Left lobe of liver (tissue), 2 donors: ENCODE measurements around the gene SHC4. TPM values are rescaled to one million over a fixed set of nuclear protein-coding genes. Genes with fewer than 3 reads are reported as not detected.
"Not testable (repeated sequence)": the region's sequence is repeated elsewhere in the genome, so short reads cannot be mapped to it uniquely, and the experiment has no call there.

Experiments
- ATAC-seq: fragments of 200-7000 bp; cut with Tn5 transposase; one replicate; pipeline ENCODE4 v1.9.1; 2020; ENCODE audit warnings: mild to moderate bottlenecking, moderate library complexity
- DNase-seq: peaks from one replicate; pipeline ENCODE4 v3.0.0-alpha.2; 2020; ENCODE audit warnings: low spot score
- total RNA-seq: library from RNA; stranded (reverse); gene quantifications from one replicate; pipeline ENCODE4 v1.2.1, GENCODE V29; 2021
- donor health status: DM: no; HTN: no; CAD: no; lungs with moderate emphysema.
- donor health status: DM: no; HTN: yes; CAD: no.

The SHC4 gene
- total RNA-seq, 1 donor from 2014 or later = 0.15 TPM

DNA sequence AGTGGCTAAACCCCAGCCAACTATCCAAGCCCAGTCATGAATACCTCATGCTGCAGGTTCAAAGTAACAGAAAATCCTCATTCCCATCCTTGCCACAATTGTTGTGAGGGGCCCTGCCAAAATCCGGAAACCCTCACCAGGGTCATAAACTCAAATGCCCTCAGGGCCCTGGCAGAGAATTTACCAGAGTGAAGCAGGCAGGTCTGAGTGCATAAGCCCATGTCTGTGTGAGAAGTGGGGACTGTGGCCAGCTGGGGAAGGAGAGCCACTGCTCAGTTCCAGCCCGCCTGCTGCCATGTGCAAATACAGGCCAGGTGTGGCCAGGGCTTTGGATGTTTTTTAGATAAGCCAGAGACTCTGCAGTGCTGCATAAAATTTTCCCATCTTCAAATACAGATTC is 159.8 kb downstream of the SHC4 start:
- no peak for ATAC-seq

DNA sequence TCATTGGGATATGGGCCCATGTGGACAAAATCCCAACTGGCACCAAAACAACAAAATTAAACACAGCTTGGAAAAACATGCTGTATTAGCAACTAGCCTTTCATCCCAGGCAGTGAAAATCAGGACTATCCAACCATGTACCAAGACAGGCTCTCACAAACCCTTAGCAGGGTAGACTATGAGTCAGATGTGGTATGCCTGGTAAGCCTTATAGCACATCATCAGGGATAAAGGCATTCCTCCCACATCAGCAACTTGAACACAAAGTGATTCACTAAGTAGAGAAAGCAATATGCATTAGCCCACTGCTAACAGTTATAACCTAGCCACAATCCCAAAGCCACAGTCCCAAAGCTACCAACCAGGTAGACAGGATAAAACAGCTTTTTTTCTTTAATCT is 160.9 kb downstream of the SHC4 start:
- no peak for DNase-seq
- ATAC-seq = no peak

More for the DNA sequence above, 159.8 kb downstream of the SHC4 start:
- no peak for DNase-seq

DNA sequence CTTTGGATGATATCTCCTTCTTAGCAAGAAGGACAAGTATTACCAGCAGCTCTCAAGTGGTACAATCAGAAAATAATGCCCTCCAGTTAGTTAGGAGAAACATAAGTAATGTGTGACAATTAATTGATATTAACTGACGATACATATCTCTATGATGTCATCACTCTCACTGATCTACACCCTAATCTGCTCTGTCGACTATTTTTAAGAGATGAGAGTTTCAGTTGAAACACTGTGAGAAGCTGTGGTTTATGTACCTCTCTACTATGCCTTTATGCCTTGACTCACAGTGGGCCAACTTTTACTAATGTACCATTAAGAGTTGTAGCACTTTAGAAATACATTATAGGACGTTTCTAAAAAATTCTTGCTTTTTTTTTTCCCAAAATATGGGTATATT is 161.5 kb downstream of the SHC4 start:
- no peak for ATAC-seq
- no peak for DNase-seq

DNA sequence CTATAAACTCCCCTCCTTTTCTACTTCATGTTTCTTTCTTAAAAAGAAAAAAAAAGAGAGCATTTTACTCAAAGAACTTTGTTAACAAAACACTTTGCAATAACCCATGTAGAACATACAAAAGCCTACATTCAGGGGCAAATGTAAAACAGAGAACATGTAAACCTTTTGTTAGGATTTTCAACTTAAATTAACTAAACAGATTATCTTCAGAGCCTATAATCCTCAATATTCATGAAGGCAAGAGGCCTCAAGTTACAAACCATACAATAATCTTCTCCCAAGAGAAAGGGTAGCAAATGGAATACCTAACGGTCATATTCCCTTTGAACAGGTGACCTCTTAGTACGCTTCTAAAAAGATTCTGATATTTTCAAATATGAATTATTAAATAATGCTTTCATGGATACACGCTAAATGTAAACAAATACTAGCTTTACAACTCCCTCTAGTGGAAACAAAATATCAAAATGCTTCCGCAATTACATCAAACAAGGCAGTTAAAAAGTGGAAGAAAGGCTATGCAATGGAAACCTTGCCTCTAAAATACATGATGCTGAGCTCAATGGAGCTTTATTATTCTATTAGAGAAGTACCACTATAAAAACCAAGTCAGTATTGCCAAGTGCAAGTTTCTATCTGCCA is 162.8 kb downstream of the SHC4 start:
- peak; percentile 84 for ATAC-seq
- no peak for DNase-seq

DNA sequence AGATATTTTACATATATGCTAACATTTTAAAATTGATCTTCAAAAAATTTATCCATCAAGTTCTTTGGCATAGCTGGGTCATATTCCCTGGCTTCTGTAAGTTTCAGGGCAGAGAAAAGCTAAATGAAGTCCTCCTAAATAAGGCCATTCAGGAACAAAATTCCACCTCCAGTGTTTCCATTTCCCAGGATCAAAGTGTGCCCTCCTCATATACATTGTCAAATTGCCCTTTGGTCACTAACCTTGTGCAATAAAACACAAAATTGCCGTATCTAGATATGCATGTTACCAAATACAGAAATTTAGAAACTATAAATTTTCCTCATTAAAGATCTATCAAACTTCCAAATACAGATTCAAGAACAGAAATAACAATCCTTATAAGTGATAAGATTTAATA is 163.5 kb downstream of the SHC4 start:
- DNase-seq = no peak
- peak; percentile 34 for ATAC-seq

DNA sequence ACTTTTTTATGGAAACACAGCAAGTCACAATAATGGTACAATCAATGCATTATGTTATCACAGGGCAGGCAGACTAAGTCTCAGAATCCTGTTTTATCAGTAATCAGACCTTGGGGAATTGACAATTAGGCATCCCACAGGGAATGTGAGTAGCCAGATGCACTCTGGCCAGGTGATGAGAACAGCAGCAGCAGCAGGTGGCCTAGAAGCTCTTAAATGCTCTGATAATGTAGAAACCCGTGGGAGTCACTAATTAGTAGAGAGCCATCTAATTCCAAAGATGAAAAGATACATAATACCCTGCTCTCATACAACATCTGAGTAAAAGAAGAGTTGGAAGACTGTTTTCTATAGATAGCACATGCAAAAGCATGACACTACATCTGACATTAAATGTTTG is 165.4 kb downstream of the SHC4 start:
- DNase-seq = no peak
- ATAC-seq = no peak

DNA sequence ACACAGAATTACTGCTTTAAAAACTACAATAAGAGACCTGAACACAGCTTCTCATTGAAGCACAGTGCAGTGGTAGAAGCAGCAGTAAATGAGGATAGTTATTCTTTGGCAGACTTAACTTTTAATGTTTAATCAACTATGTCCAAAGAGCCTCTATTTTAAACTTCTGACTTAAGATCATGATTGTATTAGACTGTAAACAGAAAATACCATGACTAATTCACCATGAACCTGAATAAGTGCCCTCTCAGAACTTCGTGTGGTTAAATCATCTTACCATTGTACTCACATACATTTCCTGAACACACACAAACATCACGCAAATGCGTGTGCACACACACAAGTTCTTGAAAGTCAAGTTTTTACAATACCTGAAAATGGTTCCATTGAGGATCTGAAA is 166.8 kb downstream of the SHC4 start:
- DNase-seq (no peak), ATAC-seq (peak; percentile 47)

DNA sequence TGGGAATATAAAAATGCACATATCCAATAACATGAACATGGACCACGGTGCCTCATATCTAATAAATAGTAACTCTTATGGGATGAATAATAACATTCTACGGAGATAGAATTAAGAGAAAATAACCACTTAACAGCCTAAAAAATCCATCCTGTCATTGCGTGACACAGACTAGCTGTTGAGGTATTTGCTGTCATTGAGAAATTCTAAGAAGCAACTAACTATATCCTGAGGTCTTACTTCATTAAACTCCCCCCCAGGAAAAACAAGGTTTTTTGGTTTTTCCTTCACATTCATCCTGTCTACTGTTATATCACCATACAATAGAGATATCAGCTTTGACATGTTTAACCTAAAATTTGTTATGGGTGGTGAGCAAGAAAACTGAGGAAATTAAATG is 167.2 kb downstream of the SHC4 start:
- no peak for ATAC-seq
- no peak for DNase-seq

DNA sequence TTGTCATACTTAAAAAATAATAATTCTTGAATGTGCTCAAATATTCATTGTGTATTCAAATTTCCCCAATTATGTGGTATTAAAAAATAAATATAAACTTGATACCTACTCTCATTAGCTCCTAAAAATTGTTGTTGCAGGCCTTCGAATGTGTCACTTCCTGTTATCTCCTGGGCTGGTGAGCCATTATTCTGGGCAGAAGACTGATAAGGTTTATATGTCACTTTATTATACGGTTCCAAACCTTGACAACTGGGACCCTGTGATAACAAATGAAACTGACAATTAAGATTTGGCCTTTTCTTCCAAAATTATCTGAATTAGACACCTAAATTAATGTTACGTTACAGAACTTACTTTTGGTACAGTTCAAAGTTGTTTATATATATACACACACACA is 167.8 kb downstream of the SHC4 start:
- DNase-seq (no peak), ATAC-seq (no peak)

DNA sequence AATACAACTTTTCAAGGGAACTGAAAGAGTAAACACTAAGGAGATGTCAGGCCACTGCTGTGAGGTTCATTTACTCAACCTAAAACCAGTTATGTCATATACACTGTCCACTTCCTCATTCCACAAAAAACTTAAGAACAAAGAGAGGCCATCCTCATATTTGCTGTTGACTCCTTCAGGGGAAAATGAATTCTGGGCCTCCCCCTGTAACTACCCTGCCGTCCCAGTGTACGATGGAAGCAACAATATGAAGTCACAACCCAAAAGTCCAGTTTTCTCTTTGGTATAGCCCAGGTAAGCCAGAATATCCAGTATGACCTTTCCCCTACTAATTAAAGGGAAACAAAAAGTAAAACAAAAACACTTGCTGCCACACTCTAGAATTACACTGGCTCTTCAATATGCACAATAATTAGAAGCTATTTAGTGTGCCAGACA is 169.0 kb downstream of the SHC4 start:
- peak; percentile 92 for ATAC-seq
- DNase-seq = no peak

DNA sequence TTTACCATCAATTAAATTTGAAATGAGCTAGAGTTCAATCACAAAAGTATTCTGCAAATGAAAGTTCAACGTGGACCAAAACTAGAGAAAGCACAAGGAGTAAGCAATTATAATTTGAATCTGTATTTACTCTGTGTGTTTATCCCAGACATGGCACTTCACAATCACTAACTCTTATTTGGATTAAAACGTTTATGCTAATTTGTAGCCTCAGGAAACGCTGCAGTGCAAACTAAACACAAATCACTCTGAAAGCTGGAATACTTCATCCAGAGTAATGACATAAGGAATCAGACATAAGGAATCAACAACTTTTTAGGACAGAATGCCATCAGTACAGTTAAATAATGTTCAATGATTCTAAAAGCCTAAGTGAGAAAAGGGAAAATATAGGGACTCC is 171.3 kb downstream of the SHC4 start:
- DNase-seq = no peak
- ATAC-seq = no peak

DNA sequence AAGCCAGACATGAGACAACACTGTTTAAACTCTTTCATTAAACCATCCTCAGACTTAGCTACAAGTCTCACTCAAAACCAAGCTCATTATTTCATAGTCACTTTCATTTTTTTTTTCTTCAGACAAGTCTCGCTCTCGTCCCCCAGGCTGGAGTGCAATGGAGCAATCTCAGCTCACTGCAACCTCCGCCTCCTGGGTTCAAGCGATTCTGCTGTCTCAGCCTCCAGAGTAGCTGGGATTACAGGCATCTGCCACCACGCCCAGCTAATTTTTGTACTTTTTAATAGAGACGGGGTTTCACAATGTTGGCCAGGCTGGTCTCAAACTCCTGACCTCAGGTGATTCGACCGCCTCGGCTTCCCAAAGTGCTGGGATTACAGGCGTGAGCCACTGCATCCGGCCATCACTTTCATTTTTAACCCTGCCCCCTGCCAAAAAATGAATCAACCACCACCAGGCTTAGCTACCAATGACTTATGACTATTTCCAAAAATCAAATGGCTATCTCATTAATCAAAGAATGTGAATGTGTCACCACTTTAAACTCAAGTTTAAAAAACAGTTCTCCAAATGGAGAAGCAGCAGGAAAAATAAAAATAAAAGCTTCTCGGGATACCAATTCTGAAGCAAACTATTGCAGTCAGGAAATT is 173.1 kb downstream of the SHC4 start:
- ATAC-seq, DNase-seq: not testable (repeated sequence)

DNA sequence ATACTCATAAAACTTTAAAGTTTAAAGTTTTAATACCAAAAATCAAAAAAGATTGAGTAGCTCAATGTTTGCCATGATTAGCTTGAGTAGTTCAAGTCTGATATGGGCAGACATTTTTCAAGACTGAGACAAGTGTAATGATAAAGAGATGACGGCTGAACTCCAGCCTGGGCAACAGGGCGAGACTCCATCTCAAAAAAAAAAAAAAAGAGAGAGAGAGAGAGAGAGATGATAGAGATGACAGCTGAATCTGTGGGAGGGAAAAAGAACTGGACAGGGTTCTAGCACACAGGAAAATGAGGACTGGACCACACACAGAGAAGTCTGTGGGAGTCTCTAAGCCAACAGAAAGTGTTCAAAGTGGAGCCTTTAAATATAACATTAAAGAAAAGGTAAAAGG is 178.0 kb downstream of the SHC4 start:
- no peak for DNase-seq
- no peak for ATAC-seq

DNA sequence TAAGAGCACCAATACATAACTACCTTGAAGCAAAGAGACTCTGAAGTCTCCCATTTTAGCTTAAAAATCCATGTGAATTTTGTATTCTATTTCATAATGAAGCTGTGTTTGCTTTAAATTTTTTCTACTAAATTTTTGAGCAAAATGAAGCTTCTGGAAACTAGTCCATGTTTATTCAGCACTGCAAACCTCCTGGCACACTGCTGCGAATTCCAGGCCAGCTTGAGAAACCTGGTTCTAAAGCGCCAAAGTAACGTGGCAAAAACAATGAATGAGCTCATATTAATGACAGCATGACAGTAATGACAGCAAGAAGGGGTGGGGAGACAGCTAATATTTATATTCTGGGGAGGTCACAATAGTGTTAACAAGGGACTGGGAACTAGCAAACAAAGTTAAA is 178.5 kb downstream of the SHC4 start:
- DNase-seq (peak; percentile 72), ATAC-seq (peak; percentile 76)

DNA sequence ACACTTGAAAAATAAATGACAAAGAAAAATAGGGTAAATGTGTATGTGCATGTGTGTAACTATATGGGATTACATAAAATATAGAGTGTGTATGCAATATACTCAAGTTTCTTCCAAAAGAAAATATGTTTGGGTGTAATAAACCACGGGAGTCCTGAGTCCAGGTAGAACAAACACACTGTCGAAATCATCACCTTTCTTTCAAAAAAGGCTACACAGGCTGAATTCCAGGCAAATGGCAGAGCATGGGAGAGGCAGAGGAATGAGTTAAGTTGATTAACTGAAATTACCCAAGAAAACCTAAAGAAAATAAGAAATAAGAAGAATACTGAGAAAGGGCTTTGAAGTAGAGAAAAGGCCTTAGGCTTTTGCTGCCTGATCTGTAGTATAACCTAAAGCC is 179.0 kb downstream of the SHC4 start:
- peak; percentile 71 for ATAC-seq

DNA sequence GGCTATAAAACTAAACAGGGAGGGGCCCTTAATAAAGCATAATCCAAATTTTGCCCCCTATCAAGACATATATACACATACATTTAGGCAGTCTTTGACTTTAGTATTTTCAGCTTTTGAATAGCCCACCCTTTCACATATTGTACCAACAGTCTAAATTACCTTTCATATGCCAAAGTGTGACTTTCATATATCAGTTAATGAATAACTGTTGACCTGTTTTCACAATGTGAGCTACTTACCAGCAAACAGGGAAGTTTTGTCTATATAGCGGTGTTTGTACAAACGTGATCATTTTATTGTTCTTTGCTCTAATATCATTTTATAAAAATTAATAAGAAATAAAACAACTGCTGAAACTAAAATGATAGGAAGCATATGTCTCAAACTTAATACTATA is 180.8 kb downstream of the SHC4 start:
- ATAC-seq = peak; percentile 54

More for the DNA sequence above, 179.0 kb downstream of the SHC4 start:
- DNase-seq = no peak

DNA sequence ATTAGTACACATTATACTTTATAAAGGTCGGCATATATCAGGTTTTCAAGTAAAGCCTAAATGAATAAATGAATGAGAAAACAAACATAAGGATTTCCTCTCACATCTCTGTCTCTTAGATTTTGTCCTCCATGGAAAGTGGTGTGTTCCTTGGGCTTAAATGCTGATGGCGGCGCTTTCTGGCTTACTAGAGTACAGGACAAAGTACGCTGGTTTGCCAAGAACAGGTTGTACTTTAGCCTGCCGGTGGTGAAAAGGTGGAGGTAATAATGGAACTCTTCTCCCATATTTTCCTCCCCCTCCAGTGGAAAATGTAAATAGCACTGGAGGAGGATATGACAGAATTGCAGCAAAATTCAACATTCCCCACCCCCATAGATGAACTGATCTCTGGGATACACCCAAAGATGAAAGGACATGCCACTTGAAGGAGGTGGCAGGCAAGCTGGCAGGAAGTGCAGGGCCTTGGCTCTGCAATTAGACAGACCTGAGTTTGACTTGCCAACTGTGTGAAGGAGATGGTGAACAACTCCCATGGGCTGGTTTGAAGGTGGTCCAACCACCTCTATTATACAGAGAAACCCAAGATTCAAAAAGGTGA is 182.1 kb downstream of the SHC4 start:
- peak; percentile 68 for DNase-seq
- peak; percentile 67 for ATAC-seq

More for the DNA sequence above, 180.8 kb downstream of the SHC4 start:
- DNase-seq = no peak

DNA sequence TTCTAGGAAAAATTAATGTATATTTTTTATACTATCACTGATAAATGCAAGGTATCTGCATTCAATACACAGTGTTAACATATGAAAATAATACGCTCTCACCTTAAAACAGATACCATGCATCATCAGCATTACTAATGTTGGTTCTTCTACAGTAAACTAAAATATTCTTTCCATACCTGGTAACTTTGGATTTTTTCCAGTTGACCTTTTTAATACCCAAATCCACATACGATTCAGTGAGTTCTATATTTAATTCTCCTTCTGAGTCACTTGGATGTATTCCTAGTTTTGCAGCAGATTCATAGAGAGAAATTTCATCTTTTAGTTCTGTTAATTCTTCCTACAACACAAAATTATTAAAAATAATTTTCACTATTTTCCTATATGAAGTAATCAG is 182.7 kb downstream of the SHC4 start:
- no peak for ATAC-seq

DNA sequence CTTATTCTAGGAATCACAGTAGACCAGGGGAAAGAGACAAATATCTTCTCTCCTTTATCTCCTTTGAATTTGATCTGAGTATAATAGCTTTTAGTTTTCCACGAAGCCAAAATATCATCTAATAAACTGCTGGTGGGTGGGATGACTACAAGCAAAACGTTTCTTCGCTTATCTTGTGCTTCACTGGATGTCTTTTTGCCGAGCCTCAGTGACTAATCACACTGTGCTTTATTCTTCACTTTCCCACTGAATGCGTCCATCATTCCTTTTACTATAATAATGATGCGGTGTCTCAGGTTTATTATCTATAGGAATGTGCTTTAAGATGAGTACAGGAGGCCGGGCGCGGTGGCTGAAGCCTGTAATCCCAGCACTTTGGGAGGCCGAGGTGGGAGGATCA is 185.4 kb downstream of the SHC4 start:
- no peak for ATAC-seq

More for the DNA sequence above, 182.7 kb downstream of the SHC4 start:
- DNase-seq = no peak

DNA sequence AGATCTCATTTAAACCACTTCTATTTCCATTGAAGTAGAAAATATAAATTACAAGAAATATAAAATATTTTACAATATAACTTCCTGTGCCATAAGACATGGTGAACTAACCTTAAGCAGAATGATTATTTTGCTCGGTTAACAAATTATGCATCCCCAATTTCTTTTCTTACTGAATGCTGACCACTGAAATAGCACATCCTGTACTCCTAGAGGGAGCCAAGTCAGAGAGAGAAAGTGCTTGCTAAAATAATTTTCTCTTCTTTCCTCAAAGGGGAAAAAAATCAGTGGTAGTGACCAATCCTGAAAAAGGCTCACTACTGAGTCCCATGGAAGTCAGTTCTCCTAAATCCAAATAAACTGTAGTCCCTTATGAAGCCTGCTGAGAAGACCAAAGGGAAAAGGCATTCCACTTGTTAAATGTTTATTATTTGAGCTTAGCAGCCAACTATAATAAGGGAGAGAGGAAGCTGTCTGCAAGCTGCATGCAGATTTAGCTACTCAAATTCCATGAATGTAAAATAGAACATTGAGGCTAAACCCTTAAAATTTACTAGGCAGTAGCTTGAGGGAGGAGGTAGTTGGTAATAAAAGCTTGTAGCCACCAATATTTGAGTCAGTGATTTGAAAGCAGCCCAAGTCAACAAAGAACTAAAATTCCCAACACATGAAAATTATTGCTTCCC is 185.9 kb downstream of the SHC4 start:
- DNase-seq (no peak), ATAC-seq (no peak)

More for the DNA sequence above, 185.4 kb downstream of the SHC4 start:
- no peak for DNase-seq

DNA sequence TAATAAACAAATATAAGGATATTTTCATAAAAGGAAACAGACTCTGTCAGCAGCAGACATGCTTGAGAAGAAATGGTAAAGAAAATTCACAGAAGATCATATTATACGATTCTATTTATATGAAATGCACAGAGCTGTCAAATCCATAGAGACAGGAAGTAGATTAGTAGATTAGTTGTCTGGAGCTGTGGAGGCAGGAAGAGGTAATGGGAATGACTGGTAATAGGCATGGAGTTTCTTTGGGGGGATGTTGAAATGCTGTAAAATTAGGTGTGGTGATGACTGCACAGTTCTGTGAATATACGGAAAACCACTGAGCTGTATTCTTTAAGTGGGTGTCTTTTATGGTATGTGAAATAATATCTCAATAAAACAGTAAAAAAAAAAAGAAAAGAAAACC is 188.2 kb downstream of the SHC4 start:
- no peak for DNase-seq

DNA sequence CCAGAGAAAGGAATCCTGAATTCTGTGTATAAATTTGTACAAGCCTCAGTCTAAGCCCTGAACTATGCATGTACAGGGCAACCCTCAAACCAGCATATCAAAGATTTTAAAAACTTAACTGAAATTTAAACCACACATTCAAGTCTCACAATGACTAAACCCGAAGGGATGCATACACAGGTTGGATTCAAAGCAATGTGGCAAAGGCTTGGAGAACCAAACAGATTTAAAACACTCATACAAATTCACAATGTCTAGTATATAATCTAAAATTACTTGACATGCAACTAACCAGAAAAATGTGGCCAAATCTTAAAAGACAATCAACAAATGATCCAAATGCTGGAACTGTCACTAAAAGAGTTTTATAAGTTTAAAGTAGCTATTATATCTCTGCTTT is 189.2 kb downstream of the SHC4 start:
- DNase-seq = no peak
- ATAC-seq = no peak

More for the DNA sequence above, 188.2 kb downstream of the SHC4 start:
- ATAC-seq = no peak
